Stimulated activated CD8-positive, alpha-beta memory T cell treated with anti-CD3 and anti-CD28 coated beads, Interleukin-7, amount 100 ng/mL, for 1 hour (primary cell): Measurements from ENCODE around the gene VENTX.

Experiments
- DNase-seq, 2 donors: peaks; one replicate each; pipeline ENCODE4 v3.0.0-alpha.2; 2020; ENCODE audit warnings: low read depth in 2 of 2

The VENTX gene

GRCh38 chr10:133271521-133272300, 34.1 kb downstream of the VENTX start:
- DNase-seq: no peak

- no peak for DNase-seq
Observed at GRCh38 chr10:133272301-133272963, 34.8 kb downstream of the VENTX start.

- no peak for DNase-seq
Observed at GRCh38 chr10:133272964-133273420, 35.3 kb downstream of the VENTX start.

GRCh38 chr10:133273534-133274143, 36.0 kb downstream of the VENTX start:
- DNase-seq: no peak

GRCh38 chr10:133274751-133275683, 37.4 kb downstream of the VENTX start:
- DNase-seq: peak; percentile 55 to 61

- DNase-seq: no peak
Observed at GRCh38 chr10:133275684-133276092, 38.0 kb downstream of the VENTX start.

GRCh38 chr10:133276100-133276434, 38.4 kb downstream of the VENTX start:
- no peak for DNase-seq

GRCh38 chr10:133276435-133277201, 39.0 kb downstream of the VENTX start, which contains the start of gene ADAM8:
Gene ADAM8 (minus strand): TSS chr10:133276868. CDS start chr10:133276817, 51 bp downstream.
- DNase-seq: peak in 1 of 2 donors; percentile 42

- DNase-seq: no peak
Observed at GRCh38 chr10:133277277-133277992, 39.8 kb downstream of the VENTX start.

GRCh38 chr10:133277993-133278576, 40.4 kb downstream of the VENTX start:
- no peak for DNase-seq

- peak in 1 of 2 donors; percentile 46 for DNase-seq
Observed at GRCh38 chr10:133278577-133279265, 41.1 kb downstream of the VENTX start.

GRCh38 chr10:133279326-133280226, 41.9 kb downstream of the VENTX start:
- no peak for DNase-seq

GRCh38 chr10:133280391-133281059, 42.9 kb downstream of the VENTX start:
- no peak for DNase-seq

GRCh38 chr10:133281084-133281483, 43.4 kb downstream of the VENTX start:
- no peak for DNase-seq

- DNase-seq: no peak
Observed at GRCh38 chr10:133281628-133282372, 44.1 kb downstream of the VENTX start.

GRCh38 chr10:133282846-133283390, 45.3 kb downstream of the VENTX start:
- DNase-seq: no peak
